ENCODE results near the gene CXADR.

The CXADR gene

GRCh38 chr21:17607684-17608083 is 94.8 kb downstream of the CXADR start:
- DNase-seq, result no peak

GRCh38 chr21:17609681-17610080 is 96.8 kb downstream of the CXADR start:
- DNase-seq, result no peak

- no peak for DNase-seq
Observed at GRCh38 chr21:17610911-17611310, 98.1 kb downstream of the CXADR start.

DNA sequence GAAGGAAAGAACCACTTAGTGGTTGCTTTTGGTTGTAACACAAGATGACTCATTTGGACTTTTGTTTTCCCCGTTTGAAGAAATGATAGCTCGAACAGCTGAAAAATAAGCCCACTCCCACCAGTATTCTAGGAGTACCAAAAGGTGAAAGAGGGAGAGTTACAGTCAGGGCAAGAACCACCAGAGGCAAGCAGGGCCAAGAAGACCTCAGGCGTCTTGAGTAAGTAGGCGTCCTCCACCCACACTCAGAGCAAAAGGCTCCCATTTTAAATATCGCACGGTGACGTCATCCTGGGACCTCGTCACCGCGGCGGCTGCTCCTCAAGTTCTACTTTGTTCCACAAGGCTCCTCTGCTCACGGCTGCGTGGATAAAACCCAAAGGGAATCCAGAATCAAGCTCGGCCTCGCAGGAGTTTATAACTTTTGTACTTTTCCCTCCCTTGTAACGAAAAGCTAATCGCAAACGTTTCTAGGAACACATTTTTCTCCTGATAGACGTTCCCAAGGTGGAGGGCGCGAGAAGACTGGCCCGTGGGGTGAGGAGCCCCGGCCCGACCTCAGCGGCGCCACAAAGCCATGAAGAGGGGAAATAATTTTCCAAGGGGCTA is 98.7 kb downstream of the CXADR start:
- peak; percentile 63 for DNase-seq

DNA sequence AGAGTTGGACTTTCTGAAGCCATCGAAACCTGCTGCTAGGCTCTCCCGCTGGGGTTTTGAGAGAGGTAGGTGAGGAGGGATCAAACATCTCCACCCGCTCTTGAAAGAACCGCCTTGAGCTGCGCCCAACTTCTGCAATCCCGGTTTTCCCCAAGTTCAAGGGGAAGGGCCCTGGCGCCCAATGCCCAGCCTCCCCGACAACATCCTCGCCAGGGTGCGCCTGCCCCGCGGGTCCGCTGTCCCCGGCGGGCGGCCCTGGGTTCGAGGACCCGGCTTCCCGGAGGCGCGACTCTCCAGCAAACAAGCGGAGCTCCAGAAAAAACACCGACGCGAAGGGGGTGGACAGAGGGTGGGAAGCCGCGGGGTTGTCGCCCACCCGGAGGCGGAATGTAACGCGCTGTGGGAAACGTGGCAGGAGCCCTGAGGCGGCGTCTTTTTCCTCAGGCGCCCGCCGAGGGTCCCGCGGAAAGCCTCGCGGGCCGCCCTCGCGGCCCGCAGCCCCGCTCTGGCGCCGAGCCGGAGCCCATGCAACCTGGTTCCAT is 99.3 kb downstream of the CXADR start:
- DNase-seq, result no peak

GRCh38 chr21:17612565-17613241 is 99.9 kb downstream of the CXADR start, which contains the start of gene BTG3:
Gene BTG3, minus strand, starts transcription at chr21:17612901. Its CDS starts 3,757 bp downstream, at chr21:17609144.
- peak; percentile 70 for DNase-seq

DNA sequence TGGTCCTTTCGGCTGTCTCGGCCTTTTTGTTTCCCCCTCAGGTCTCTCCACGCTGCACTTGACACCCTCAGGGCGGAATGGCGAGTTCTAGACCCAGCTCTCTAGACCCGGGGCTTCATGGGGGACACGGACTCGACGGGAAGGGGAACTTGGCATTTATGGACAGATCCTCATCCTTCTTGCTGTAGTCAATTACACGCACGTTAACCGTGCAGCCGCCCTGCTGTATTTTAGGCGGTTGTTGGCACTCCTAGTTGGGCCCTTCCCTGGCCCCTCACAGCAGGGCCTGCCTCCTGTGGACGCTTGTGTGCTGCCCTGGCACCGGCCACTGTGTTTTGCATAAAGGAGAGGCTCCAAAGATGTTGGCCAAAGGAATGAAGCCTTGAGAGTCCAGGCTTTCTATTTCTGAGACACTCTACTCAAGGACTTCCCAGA is 100.4 kb downstream of the CXADR start:
- DNase-seq, result peak; percentile 14

DNA sequence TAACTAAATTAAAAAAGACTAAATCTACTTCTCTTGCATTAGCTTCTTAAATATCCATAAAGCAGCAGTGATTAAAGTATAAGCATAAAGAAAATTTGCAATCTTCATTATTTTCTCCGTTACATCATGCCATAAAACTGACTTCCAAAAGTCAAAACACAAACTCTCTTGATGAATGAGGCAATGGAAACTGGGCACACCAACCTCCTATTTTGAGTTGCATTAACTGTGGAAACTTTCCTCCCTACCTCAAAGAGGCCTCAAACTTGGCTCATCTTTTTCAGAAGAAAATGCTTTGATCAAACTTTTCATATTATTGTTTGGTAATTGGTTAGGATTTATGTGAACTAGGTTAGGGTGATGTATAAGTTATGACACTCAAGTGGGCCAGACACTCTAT is 104.0 kb downstream of the CXADR start:
- no peak for DNase-seq

DNA sequence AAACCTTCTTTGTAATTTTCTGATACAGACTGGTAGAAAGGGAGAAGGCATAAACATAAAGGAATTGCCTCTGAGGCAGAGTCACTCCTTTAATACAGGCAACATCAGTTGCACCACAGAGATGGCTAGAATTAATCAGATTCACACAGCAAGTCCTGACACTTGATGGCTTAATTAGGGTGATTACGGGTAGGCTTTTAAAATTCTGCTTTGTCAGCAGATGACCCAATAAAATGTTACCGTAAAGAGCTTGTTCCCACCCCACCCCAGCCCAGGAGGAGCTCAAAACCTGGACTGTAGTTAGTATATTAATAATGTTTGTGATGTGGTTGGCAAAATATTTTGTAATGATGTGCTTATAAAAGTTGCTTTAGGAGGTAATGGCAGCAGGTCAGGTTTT is 109.2 kb downstream of the CXADR start:
- DNase-seq, result no peak

GRCh38 chr21:17631195-17631594 is 118.4 kb downstream of the CXADR start:
- DNase-seq, result no peak

DNA sequence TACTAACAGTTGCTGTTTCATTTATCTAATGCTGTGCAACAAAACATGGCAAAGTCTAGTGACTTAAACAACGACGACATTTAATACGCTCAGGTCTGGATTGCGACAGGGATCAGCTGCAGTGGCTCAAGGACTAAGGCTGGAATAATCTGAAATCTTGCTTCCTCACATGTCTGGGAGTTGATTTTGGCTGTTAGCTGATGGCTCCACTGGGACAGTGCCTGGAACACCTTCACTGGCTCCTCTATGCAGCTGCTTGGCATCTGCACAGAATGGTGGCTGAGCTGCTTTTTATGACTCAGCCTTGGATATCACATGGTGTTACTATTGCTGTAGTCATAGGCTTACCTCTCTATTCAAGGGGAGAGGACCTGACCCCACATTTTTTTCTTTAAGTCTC is 123.9 kb downstream of the CXADR start:
- no peak for DNase-seq

DNA sequence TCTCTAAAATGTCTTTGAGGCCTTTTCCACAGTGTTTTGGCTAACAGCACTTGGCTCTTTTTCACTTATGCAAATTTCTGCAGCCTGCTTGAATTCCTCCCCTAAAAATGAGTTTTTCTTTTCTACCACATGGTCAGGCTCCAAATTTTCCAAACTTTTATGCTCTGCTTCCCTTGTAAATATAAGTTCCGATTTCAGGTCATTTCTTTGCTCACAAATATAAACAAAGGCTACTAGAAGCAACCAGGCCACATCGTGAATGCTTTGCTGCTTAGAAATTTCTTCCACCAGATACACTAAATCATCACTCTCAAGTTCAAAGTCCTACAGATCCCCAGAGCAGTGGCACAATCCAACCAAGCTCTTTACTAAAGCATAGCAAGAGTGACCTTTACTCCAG is 128.0 kb downstream of the CXADR start:
- no peak for DNase-seq
